GM23338 (cell line): ENCODE results near the gene SLC6A13.

Experiments
- JUNB ChIP-seq: IDR thresholded peaks from one replicate; pipeline ENCODE4 v1.6.1; 2016; ENCODE audit warnings: antibody characterized with exemption; ENCODE audit not compliant: unreplicated experiment
- NANOG ChIP-seq: IDR thresholded peaks from 2 replicates; pipeline ENCODE4 v1.6.1; 2016; ENCODE audit warnings: antibody characterized with exemption, borderline replicate concordance
- TF ChIP-seq, protein P1 (sequence below), 2 experiments: fragments of 200-600 bp in 1 of 2; sonication (generic) in 1 of 2; conservative IDR thresholded peaks; 2 replicates each; pipeline versions ENCODE4 v1.5.1 to v1.6.1; 2016 to 2017; ENCODE audit warnings: antibody characterized with exemption in 2 of 2, low read depth in 2 of 2, mild to moderate bottlenecking in 2 of 2, moderate library complexity in 1 of 2

- TF ChIP-seq, protein P1, sequence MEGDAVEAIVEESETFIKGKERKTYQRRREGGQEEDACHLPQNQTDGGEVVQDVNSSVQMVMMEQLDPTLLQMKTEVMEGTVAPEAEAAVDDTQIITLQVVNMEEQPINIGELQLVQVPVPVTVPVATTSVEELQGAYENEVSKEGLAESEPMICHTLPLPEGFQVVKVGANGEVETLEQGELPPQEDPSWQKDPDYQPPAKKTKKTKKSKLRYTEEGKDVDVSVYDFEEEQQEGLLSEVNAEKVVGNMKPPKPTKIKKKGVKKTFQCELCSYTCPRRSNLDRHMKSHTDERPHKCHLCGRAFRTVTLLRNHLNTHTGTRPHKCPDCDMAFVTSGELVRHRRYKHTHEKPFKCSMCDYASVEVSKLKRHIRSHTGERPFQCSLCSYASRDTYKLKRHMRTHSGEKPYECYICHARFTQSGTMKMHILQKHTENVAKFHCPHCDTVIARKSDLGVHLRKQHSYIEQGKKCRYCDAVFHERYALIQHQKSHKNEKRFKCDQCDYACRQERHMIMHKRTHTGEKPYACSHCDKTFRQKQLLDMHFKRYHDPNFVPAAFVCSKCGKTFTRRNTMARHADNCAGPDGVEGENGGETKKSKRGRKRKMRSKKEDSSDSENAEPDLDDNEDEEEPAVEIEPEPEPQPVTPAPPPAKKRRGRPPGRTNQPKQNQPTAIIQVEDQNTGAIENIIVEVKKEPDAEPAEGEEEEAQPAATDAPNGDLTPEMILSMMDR (conservative IDR thresholded peaks at IDR 0.05; ENCODE audit: low read depth in 2 of 2) = no peak
- no peak for TF ChIP-seq NANOG
- TF ChIP-seq JUNB = no peak
Observed at GRCh38 chr12:227286-227915, 35.2 kb downstream of the SLC6A13 start.
